Fibroblast of mammary gland (primary cell): ENCODE data around the gene FAM83G.

Experiments used
- DNase-seq: peaks from one replicate; pipeline ENCODE4 v3.0.0-alpha.2; 2010; ENCODE audit warnings: low read depth
- H3K4me3 ChIP-seq: 2 replicates; pipeline ENCODE4 v1.5.1; 2011; ENCODE audit warnings: low read depth, mild to moderate bottlenecking, low read length, moderate library complexity; ENCODE audit not compliant: control insufficient read depth
- TF ChIP-seq, protein P1 (sequence below): conservative IDR thresholded peaks from 2 replicates; pipeline ENCODE4 v1.5.1; 2011; ENCODE audit warnings: low read depth, low read length, inconsistent platforms; ENCODE audit not compliant: control insufficient read depth, insufficient read depth

Gene FAM83G

GRCh38 chr17:18966831-18967624, 37.5 kb downstream of the FAM83G start:
- H3K4me3 ChIP-seq = no peak overlapping the region
- peak; percentile 19 for DNase-seq
- TF ChIP-seq, protein P1, sequence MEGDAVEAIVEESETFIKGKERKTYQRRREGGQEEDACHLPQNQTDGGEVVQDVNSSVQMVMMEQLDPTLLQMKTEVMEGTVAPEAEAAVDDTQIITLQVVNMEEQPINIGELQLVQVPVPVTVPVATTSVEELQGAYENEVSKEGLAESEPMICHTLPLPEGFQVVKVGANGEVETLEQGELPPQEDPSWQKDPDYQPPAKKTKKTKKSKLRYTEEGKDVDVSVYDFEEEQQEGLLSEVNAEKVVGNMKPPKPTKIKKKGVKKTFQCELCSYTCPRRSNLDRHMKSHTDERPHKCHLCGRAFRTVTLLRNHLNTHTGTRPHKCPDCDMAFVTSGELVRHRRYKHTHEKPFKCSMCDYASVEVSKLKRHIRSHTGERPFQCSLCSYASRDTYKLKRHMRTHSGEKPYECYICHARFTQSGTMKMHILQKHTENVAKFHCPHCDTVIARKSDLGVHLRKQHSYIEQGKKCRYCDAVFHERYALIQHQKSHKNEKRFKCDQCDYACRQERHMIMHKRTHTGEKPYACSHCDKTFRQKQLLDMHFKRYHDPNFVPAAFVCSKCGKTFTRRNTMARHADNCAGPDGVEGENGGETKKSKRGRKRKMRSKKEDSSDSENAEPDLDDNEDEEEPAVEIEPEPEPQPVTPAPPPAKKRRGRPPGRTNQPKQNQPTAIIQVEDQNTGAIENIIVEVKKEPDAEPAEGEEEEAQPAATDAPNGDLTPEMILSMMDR = no peak

- no peak for DNase-seq
- TF ChIP-seq, protein P1 = no peak
- H3K4me3 ChIP-seq = no peak overlapping the region
Measured at GRCh38 chr17:18965530-18966236, 38.9 kb downstream of the FAM83G start.

GRCh38 chr17:18964550-18964949, 40.0 kb downstream of the FAM83G start:
- DNase-seq = no peak
- TF ChIP-seq, protein P1 = no peak
- H3K4me3 ChIP-seq = no peak overlapping the region

DNA sequence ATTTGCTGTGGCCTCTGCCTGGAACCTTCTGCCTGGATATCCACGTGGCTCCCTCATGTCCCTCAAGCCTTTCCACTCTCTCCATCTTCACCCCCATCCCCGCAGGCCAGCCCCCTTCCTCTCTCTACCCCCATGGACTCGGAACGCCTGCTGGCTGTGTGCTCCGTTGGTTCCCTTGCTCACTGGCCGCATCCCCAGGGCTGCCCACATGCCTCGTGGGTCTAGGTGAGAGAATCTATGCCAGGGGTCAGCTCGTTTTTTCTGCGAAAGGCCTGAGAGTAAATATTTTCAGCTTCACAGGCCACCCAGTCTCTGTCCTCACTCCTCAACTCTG, 40.6 kb downstream of the FAM83G start:
- TF ChIP-seq, protein P1 = no peak
- DNase-seq = no peak
- no peak overlapping the region for H3K4me3 ChIP-seq

DNA sequence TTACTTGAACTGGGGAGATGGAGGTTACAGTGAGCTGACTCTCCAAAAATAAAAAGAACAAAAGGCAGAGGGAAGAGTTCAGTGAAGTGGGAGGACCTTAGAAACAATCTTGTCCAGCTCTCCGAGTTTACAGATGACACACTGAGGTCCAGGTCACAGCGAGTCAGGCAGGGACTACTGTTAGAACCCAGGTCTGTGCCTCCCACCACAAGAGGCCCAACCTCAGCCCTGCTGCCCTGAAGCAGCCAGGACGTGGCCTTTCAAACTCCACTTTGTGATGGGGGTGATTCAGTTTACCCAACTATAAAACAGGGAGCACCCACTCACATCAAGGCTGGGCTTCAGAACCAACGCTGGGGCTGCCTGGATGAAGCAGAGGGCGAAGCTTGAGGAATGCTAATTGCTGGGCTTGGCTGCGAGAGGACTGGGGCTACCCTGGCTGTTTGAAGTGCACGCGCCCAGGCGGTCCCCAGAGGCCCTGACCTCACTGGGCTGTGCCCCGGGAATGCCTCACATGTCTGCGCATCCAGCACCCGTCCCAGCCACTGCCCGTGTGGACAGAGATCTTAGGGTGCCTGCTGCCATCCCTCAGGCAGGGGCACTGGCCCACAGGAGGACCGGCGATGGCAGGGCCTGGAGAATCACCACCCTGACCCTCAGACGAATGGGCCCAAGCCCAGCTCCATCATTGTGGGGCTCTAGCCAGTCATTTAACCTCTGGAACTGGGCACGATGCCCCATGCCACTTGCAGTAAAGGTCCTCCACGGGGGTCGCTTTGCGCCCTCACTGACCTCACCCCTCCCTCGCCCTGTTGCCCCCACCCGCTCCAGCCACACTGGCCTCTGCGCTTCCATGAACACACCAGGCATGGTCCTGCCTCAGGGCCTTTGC, 41.2 kb downstream of the FAM83G start:
- DNase-seq = peak; percentile 36
- no peak overlapping the region for H3K4me3 ChIP-seq
- TF ChIP-seq, protein P1 = no peak

GRCh38 chr17:18962494-18962815, 42.1 kb downstream of the FAM83G start:
- no peak overlapping the region for H3K4me3 ChIP-seq
- TF ChIP-seq, protein P1 = no peak
- DNase-seq = no peak
